Neuronal stem cell (in vitro differentiated cells): ENCODE results near the gene TNIP2.
"Not testable (repeated sequence)": the region's sequence is repeated elsewhere in the genome, so short reads cannot be mapped to it uniquely, and the experiment has no call there.

Source experiments
- DNase-seq: peaks from one replicate; pipeline ENCODE4 v3.0.0-alpha.2; 2013; ENCODE audit warnings: low spot score
- H2AFZ ChIP-seq: one replicate; pipeline ENCODE4 v1.6.1; 2013; ENCODE audit warnings: mild to moderate bottlenecking, low read length, inconsistent platforms
- H2AK5ac ChIP-seq: 2 replicates; pipeline ENCODE4 v1.6.1; 2013; ENCODE audit warnings: low read depth, mild to moderate bottlenecking, inconsistent platforms, low read length, moderate library complexity, mixed read lengths
- H2BK120ac ChIP-seq: 2 replicates; pipeline ENCODE4 v1.6.1; 2013; ENCODE audit warnings: low read depth, mild to moderate bottlenecking, inconsistent platforms, low read length, moderate library complexity, mixed read lengths
- H2BK12ac ChIP-seq: one replicate; pipeline ENCODE4 v1.6.1; 2013; ENCODE audit warnings: low read length, inconsistent platforms
- H2BK15ac ChIP-seq: 2 replicates; pipeline ENCODE4 v1.6.1; 2013; ENCODE audit warnings: mild to moderate bottlenecking, low read length, inconsistent platforms, mixed read lengths
- H2BK5ac ChIP-seq: one replicate; pipeline ENCODE4 v1.6.1; 2013; ENCODE audit warnings: inconsistent platforms, mild to moderate bottlenecking, low read length, moderate library complexity
- H3K14ac ChIP-seq: one replicate; pipeline ENCODE4 v1.6.1; 2013; ENCODE audit warnings: low read length, inconsistent platforms
- H3K18ac ChIP-seq: 2 replicates; pipeline ENCODE4 v1.6.1; 2013; ENCODE audit warnings: low read length, inconsistent platforms
- H3K23ac ChIP-seq: 2 replicates; pipeline ENCODE4 v1.6.1; 2013; ENCODE audit warnings: low read depth, mild to moderate bottlenecking, mixed read lengths, low read length, inconsistent platforms; ENCODE audit not compliant: poor library complexity
- H3K27ac ChIP-seq: replicated peaks from 3 replicates; pipeline ENCODE4 v1.5.1; 2013; ENCODE audit warnings: low read length, inconsistent platforms
- H3K27me3 ChIP-seq, 3 experiments: 2 replicates each; pipeline ENCODE4 v1.6.1; 2013; ENCODE audit warnings: low read length in 3 of 3, mild to moderate bottlenecking in 2 of 3, inconsistent platforms in 1 of 3, low read depth in 1 of 3, mixed read lengths in 1 of 3, moderate library complexity in 1 of 3; ENCODE audit not compliant: control insufficient read depth in 3 of 3, insufficient read depth in 3 of 3
- H3K36me3 ChIP-seq, 2 donors: replicated peaks in 1 of 2; 2 replicates each; pipeline ENCODE4 v1.6.1; 2013; ENCODE audit warnings: low read length in 2 of 2; ENCODE audit not compliant: control insufficient read depth in 2 of 2, insufficient read depth in 2 of 2
- H3K4ac ChIP-seq: 2 replicates; pipeline ENCODE4 v1.6.1; 2013; ENCODE audit warnings: inconsistent platforms, mild to moderate bottlenecking, low read length, moderate library complexity
- H3K4me1 ChIP-seq, 2 donors: 1 replicate in 1 of 2; 2 replicates in 1 of 2; pipeline ENCODE4 v1.6.1; 2013; ENCODE audit warnings: low read length in 2 of 2, low read depth in 1 of 2; ENCODE audit not compliant: control insufficient read depth in 2 of 2, insufficient read depth in 1 of 2
- H3K4me2 ChIP-seq: one replicate; pipeline ENCODE4 v1.6.1; 2013; ENCODE audit warnings: mild to moderate bottlenecking, low read length, inconsistent platforms; ENCODE audit not compliant: insufficient read depth, poor library complexity, severe bottlenecking
- H3K4me3 ChIP-seq, 2 donors: 2 replicates each; pipeline ENCODE4 v1.5.1; 2013; ENCODE audit warnings: low read length in 2 of 2, mild to moderate bottlenecking in 2 of 2, inconsistent platforms in 1 of 2, moderate library complexity in 1 of 2
- H3K79me1 ChIP-seq: one replicate; pipeline ENCODE4 v1.6.1; 2013; ENCODE audit warnings: low read depth, mild to moderate bottlenecking, inconsistent platforms, low read length, moderate library complexity
- H3K9ac ChIP-seq: one replicate; pipeline ENCODE4 v1.6.1; 2013; ENCODE audit warnings: mild to moderate bottlenecking, low read depth, low read length, inconsistent platforms; ENCODE audit not compliant: poor library complexity
- H3K9me3 ChIP-seq, 2 donors: replicated peaks in 1 of 2; 2 replicates each; pipeline versions ENCODE3 to v1.6.1; 2013; ENCODE audit warnings: low read length in 2 of 2, mild to moderate bottlenecking in 2 of 2, inconsistent platforms in 1 of 2, low read depth in 1 of 2, mixed read lengths in 1 of 2, moderate library complexity in 1 of 2; ENCODE audit not compliant: control insufficient read depth in 2 of 2, insufficient read depth in 1 of 2
- H4K8ac ChIP-seq: one replicate; pipeline ENCODE4 v1.6.1; 2013; ENCODE audit warnings: low read depth, mild to moderate bottlenecking, inconsistent platforms, low read length, moderate library complexity
- H4K91ac ChIP-seq: one replicate; pipeline ENCODE4 v1.6.1; 2013; ENCODE audit warnings: low read length, low read depth, mild to moderate bottlenecking, inconsistent platforms; ENCODE audit not compliant: poor library complexity
- WGBS, 2 donors: extraction: QIAGEN DNeasy Blood & Tissue Kit; methylation state at CpG; one replicate each; pipeline ENCODE4 v1.1.7; 2013; ENCODE audit warnings: missing lambda C conversion rate in 2 of 2, mixed read lengths in 1 of 2; ENCODE audit not compliant: insufficient read length in 2 of 2, insufficient replicate concordance in 1 of 2; ENCODE audit errors: extremely low coverage in 2 of 2; 5-methylcytosine and 5-hydroxymethylcytosine counted together

The TNIP2 gene

DNA sequence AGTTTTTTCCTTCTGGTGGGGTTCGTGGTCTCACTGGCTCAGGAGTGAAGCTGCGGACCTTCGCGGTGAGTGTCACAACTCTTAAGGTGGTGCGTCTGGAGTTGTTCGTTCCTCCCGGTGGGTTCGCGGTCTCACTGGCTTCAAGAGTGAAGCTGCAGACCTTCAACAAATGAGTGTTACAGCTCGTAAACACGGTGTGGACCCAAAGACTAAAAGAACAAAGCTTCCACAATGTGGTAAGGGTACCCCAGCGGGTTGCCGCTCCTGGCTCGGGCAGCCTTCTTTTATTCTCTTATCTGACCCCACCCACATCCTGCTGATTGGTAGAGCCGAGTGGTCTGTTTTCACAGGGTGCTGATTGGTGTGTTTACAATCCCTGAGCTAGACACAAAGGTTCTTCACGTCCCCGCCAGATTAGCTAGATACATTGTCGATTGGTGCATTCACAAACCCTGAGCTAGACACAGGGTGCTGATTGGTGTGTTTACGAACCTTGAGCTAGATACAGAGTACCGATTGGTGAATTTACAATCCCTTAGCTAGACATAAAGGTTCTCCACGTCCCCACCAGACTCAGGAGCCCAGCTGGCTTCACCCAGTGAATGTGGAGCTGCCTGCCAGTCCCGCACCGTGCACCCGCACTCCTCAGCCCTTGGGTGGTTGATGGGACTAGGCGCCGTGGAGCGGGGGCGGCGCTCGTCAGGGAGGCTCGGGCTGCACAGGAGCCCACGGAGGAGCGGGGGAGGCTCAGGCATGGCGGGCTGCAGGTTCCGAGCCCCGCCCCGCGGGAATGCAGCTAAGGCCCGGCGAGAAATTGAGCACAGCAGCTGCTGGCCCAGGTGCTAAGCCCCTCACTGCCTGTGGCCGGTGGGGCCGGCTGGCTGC, 6.6 kb upstream of the TNIP2 start:
- H3K4me1 ChIP-seq, H3K4me2 ChIP-seq, H3K9me3 ChIP-seq, H2AFZ ChIP-seq, H4K8ac ChIP-seq, H3K4me3 ChIP-seq, H3K36me3 ChIP-seq, H3K14ac ChIP-seq, H3K4ac ChIP-seq, H3K79me1 ChIP-seq, H4K91ac ChIP-seq, DNase-seq, H2AK5ac ChIP-seq, H2BK15ac ChIP-seq, H3K9ac ChIP-seq, H3K23ac ChIP-seq, H2BK5ac ChIP-seq, H3K27ac ChIP-seq, H3K27me3 ChIP-seq, H3K18ac ChIP-seq, H2BK120ac ChIP-seq: not testable (repeated sequence)
- H2BK12ac ChIP-seq, result peak overlapping the region; percentile 73
- WGBS, 2 donors, result no CpG with 5 or more reads among the region's 42 CpGs

DNA sequence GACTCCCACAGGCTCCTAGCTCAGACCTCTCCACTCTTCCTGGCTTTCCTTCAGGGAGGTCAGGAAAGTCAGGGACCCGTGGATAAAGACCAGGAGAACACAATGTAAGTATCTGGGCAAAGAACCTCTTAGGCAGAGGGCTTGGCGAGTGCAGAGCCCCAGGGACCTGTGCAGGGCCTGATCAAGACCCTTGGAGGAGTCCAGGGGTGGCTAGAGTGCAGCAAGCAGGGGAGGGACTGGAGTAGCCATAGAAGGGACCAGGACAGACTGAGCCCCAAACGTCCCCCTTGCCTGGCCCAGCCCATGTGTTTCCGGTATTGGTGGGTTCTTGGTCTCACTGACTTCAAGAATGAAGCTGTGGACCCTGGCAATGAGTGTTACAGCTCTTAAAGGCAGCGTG, 5.9 kb upstream of the TNIP2 start:
- H2AFZ ChIP-seq, result no peak overlapping the region
- no peak overlapping the region for H2BK15ac ChIP-seq
- DNase-seq, result no peak
- no CpG with 5 or more reads among the region's 5 CpGs for WGBS, 2 donors
- H2BK12ac ChIP-seq, result no peak overlapping the region
- no peaks in the 10 kb centered on the region for H3K79me1 ChIP-seq
- no peak overlapping the region for H4K8ac ChIP-seq
- peaks cover 0 to 7% of the 10 kb centered on the region in 2 donors for H3K9me3 ChIP-seq
- no peak overlapping the region for H3K14ac ChIP-seq
- no peak overlapping the region for H2BK120ac ChIP-seq
- H3K4me3 ChIP-seq, result no peak overlapping the region
- no peaks in the 10 kb centered on the region for H3K27me3 ChIP-seq
- H2AK5ac ChIP-seq, result peak overlapping the region; percentile 66
- H3K23ac ChIP-seq, result peak overlapping the region; percentile 3
- no peak overlapping the region for H3K18ac ChIP-seq
- H3K27ac ChIP-seq, result no peak overlapping the region
- H4K91ac ChIP-seq, result no peak overlapping the region
- no peaks in the 10 kb centered on the region for H3K36me3 ChIP-seq
- H3K4ac ChIP-seq, result no peak overlapping the region
- H2BK5ac ChIP-seq, result no peak overlapping the region
- peaks cover 0 to 1% of the 10 kb centered on the region in 2 donors for H3K4me1 ChIP-seq
- no peak overlapping the region for H3K4me2 ChIP-seq
- no peak overlapping the region for H3K9ac ChIP-seq

DNA sequence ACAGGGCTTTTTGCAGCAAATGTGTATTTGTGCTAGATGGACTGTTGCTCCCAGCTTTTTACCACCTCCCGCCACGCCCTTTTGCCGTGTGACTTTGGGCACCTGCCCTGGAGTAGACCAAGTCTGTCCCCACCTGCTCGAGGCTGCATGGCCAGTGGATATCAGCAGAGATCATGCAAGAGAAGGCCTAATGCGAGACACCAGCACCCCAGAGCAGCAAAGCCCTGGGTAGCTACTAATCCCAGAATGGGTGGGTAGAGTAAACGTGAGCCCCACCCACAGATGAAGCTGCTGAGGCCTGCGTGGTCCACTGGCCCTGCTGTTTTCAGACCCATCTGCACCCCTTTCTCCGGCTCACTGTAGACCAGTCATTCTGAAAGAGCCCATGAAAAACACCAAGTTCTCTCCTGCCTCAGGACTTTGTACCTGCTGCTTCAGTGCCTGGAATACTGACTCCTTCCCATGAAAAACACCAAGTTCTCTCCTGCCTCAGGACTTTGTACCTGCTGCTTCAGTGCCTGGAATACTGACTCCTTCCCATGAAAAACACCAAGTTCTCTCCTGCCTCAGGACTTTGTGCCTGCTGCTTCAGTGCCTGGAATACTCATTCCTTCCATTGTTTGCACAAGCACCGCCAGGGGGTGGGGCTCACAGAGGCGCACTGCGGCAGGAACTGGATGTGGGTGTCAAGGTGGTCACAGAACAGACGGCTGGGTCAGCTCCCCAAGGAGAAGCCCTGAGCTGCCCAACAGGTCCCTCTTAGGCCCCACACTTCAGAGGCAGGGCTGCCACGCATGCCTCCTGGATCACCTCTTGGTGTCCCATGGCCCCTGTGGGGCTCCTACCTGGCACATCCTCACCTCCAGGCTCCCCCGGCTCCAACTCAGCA, 5.1 kb upstream of the TNIP2 start:
- Histone ChIP-seq H4K8ac (no peak overlapping the region), H2AK5ac (peak overlapping the region; percentile 66), H3K79me1 (no peaks in the 10 kb centered on the region), H3K9me3 (peaks cover 0 to 5% of the 10 kb centered on the region in 2 donors), H3K14ac (no peak overlapping the region), H3K4me3 (no peak overlapping the region), H3K23ac (peak overlapping the region; percentile 3), H3K9ac (peak overlapping the region; percentile 53), H2BK15ac (no peak overlapping the region), H4K91ac (no peak overlapping the region), H3K27me3 (no peaks in the 10 kb centered on the region), H3K36me3 (no peaks in the 10 kb centered on the region), H3K4me1 (peaks cover 0 to 5% of the 10 kb centered on the region in 2 donors), H2BK120ac (no peak overlapping the region), H3K4me2 (no peak overlapping the region), H2AFZ (no peak overlapping the region), H3K27ac (no peak overlapping the region), H3K4ac (no peak overlapping the region), H2BK5ac (no peak overlapping the region), H2BK12ac (peak overlapping the region; percentile 58), H3K18ac (no peak overlapping the region)
- DNase-seq, result no peak
- no CpG with 5 or more reads among the region's 14 CpGs for WGBS, 2 donors

DNA sequence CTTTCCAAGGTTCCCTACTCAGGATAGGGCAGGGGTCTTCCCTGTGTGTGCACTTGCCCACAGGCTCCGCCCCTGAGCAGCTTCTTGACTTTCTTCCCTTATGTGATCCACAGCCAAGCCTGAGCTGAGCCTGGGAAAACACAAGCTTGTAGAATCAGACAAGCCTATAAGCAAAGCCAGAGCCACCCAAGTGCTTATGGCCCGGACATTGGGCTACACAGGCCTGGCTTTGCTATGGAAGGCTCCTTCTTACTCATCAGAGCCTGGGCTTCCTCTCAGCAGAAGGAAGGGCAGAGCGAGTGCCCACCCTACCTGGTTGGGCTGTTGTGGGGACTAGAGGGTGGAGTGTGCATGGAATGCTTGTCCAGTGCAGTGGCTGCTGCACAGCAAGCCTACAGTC, 1.3 kb upstream of the TNIP2 start:
- Histone ChIP-seq H3K14ac (no peak overlapping the region), H2BK15ac (no peak overlapping the region), H4K8ac (no peak overlapping the region), H3K4me2 (no peak overlapping the region), H3K9me3 (no peaks in the 10 kb centered on the region), H2BK5ac (no peak overlapping the region), H4K91ac (no peak overlapping the region), H2AFZ (no peak overlapping the region), H3K27ac (no peak overlapping the region), H2AK5ac (no peak overlapping the region), H3K4me1 (peaks cover 4 to 10% of the 10 kb centered on the region in 2 donors), H3K9ac (no peak overlapping the region), H3K4ac (no peak overlapping the region), H3K23ac (no peak overlapping the region), H3K4me3 (no peak overlapping the region), H3K79me1 (peaks cover 13% of the 10 kb centered on the region), H3K18ac (no peak overlapping the region), H2BK120ac (no peak overlapping the region), H2BK12ac (no peak overlapping the region), H3K36me3 (peaks cover 0 to 10% of the 10 kb centered on the region in 2 donors), H3K27me3 (no peaks in the 10 kb centered on the region)
- WGBS, 2 donors, result no CpG with 5 or more reads among the region's 3 CpGs
- no peak for DNase-seq
